GM21447 (cell line): ENCODE results near the gene GPATCH4.

Experiments
- ATAC-seq: cut with Tn5 transposase; IDR thresholded peaks from one replicate; pipeline ENCODE4 v1.9.1; 2021; ENCODE audit not compliant: unreplicated experiment

Gene GPATCH4

GRCh38 chr1:156551066-156551643 lies 50.1 kb downstream of the GPATCH4 start:
- ATAC-seq: no peak

- no peak for ATAC-seq
These were observed 50.9 kb downstream of the GPATCH4 start for GRCh38 chr1:156550346-156550745.

- no peak for ATAC-seq
These were observed 51.4 kb downstream of the GPATCH4 start for GRCh38 chr1:156549831-156550230.

- no peak for ATAC-seq
These were observed 51.9 kb downstream of the GPATCH4 start for GRCh38 chr1:156549390-156549789.

- ATAC-seq: no peak
These were observed 53.3 kb downstream of the GPATCH4 start for GRCh38 chr1:156547982-156548381.

GRCh38 chr1:156547434-156547833 lies 53.8 kb downstream of the GPATCH4 start:
- no peak for ATAC-seq

- no peak for ATAC-seq
These were observed 55.0 kb downstream of the GPATCH4 start for GRCh38 chr1:156546267-156546666.

- ATAC-seq: no peak
These were observed 56.6 kb downstream of the GPATCH4 start for GRCh38 chr1:156544592-156545102.
